Amniotic epithelial cell (primary cell): ENCODE measurements around the gene MRPL48.
"Not testable (repeated sequence)": the region's sequence is repeated elsewhere in the genome, so short reads cannot be mapped to it uniquely, and the experiment has no call there.

ENCODE experiments used
- DNase-seq: peaks from one replicate; pipeline ENCODE4 v3.0.0-alpha.2; 2010; ENCODE audit warnings: low read depth

Gene MRPL48

DNA sequence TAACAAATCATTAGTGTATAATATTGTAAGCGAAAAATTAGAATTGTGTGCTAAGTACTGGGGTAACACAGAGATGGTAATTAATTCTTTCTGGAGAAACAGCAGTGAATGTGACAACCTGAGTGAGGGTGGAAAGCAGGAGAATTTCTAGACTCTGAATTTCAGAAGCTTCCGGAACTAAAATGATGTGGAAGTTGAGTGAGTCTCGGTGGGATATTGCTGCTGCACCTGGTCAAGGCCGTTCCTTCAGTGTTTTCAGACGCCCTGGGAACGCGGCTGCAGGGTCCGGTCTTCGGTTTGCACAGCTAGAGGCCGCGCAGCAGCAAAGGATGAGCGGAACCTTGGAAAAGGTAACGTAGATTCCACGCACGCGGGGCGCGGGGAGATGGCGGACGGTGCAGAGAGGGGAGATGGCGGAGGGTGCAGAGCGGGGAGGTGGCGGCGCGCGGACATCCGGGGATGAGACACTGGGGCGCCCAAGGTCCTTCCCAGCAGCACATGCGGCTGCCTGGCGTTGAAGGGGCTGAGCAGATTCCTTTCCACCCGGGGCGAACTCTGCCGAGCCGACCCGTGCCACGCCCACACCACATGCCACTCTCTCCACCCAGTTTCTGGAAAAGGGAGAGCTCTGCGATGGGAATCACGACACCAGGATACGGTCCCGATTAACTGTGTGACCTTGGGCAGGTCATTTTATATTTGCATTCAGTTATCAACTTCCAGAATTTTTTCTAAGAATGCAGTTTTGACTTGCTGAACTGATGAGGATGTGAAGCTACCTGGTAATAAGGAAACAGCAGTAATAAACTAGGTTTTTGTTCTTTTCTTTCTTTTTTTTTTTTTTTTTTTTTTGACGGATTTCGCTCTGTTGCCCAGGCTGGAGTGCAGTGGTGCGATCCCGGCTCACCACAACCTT is at the start of gene MRPL48:
Gene MRPL48, plus strand, starts transcription at position 232 of the 916 bp plus-strand sequence. Its CDS starts 98 bp downstream, at position 330.
- peak; percentile 90 for DNase-seq

- DNase-seq: no peak
Measured at GRCh38 chr11:73743045-73743444, 44.6 kb upstream of the MRPL48 start.

GRCh38 chr11:73746701-73747100 is 41.0 kb upstream of the MRPL48 start:
- no peak for DNase-seq

GRCh38 chr11:73747762-73748161 is 39.9 kb upstream of the MRPL48 start:
- DNase-seq: no peak

DNA sequence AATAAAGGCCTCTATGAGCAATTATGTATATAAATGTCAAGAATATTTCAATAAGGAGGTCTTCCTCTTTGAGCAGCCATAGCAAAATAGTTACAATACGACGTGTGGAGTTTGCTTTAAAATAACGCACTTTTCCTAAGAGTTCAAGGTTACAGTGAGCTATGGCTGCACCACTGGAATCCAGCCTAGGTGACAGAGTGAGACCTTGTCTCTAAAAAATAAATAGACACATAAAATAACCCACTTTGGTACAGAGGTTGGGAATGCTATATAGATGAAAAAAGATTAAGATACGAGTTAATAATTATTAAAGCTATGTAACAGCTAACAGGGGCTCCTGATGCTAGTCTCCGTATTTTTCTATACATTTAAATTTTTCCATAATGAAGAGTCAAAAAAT is 39.4 kb upstream of the MRPL48 start:
- DNase-seq: no peak

DNA sequence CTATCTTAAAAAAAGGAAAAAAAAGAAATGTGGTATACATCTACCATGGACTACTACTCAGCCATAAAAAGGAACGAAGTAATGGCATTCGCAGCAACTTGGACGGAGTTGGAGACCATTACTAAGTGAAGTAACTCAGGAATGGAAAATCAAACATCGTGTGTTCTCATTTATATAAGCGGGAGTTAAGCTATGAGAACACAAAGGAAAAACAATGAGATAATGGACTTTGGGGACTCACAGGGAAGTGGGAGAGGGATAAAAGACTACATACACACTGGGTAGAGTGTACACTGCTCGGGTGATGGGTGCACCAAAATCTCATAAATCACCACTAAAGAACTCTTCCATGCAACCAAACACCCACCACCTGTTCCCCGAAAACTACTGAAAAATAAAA is 38.6 kb upstream of the MRPL48 start:
- no peak for DNase-seq

DNA sequence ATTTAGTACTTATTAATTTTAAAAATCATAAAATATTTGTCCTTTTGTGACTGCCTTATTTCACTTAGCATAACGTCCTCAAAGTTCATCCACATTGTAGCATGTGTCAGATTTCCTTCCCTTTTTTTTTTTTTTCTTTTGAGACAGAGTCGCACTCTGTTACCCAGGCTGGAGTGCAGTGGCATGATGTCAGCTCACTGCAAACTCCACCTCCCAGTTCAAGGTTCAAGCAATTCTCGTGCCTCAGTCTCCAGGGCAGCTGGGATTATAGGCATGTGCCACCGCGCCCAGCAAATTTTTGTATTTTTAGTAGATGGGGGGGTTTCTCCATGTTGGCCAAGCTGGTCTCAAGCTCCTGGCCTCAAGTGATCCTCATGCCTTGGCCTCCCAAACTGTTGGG is 37.4 kb upstream of the MRPL48 start:
- no peak for DNase-seq

DNA sequence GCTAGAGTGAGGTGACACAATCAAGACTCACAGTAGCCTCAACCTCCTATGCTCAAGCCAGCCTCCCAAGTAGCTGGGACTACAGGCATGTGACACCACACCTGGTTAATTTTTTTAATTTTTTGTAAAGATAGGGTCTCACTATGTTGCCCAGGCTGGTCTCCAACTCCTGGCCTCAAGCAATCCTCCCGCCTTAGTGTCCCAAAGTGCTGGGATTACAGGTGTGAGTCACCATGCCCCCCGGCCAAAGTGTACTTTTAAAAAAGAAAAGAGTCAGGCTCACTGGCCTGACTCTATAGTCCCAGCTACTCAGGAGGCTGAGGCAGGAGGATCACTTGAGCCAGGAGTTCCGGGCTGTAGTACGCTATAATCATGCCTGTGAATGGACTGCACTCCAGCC is 36.8 kb upstream of the MRPL48 start:
- DNase-seq: not testable (repeated sequence)

DNA sequence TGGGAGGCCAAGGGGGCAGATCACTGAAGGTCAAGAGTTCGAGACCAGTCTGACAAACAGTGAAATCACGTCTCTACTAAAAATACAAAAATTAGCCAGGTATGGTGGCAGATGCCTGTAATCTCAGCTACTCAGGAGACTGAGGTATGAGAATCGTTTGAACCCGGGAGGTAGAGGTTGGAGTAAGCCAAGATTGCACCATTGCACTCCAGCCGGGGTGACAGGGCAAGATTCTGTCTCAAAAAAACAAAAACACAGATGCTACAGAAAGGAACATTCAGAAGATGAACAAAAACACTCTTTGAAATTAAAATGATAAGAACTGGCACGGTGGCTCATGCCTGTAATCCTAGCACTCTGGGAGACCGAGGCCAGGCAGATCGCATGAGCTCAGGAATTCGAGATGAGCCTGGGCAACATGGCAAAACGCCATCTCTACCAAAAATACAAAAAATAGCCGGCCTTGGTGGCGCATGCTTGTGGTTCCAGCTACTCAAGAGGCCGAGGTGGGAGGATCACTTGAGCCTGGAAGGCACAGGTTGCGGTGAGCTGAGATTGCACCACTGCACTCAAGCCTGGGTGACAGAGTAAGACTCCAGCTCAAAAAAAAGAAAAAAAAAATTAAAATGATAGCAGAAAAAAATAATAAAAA is 35.3 kb upstream of the MRPL48 start:
- DNase-seq: peak; percentile 88

DNA sequence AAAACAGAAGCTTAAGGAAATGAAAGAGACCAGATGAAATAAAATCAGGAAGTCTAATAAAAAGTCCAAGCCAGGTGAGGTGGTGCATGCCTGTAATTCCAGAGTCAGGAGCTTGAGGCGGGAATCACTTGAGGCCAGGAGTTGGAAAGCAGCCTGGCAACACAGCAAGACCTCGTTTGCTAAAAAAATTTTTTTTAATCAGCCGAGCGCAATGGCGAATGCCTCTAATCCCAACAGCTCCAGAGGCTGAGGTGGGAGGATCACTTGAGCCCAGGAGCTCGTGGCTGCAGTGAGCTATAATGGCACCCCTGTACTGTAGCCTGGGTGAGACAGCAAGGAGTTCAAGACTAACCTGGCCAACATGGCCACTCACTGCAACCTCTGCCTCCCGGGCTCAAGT is 34.8 kb upstream of the MRPL48 start:
- DNase-seq: peak; percentile 21

DNA sequence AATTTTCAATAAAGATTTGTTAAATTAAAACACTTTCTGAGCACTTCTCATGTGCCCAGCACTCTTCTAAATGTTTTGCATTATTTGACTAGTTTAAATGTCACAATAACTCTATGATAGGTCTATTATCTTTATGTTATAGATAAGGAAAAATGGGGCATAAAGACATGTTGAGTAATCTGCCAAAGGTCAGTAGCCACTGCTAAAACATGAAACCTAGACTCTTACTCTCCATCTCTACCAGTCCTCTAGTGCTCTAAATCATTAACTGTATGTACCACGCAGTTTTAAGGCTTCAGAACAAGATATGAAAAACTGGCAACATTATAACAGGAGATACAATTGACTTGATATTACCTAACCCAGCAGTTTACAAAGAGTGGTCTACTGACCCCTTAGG is 33.7 kb upstream of the MRPL48 start:
- DNase-seq: peak; percentile 45

GRCh38 chr11:73755670-73756069 is 32.0 kb upstream of the MRPL48 start:
- no peak for DNase-seq

DNA sequence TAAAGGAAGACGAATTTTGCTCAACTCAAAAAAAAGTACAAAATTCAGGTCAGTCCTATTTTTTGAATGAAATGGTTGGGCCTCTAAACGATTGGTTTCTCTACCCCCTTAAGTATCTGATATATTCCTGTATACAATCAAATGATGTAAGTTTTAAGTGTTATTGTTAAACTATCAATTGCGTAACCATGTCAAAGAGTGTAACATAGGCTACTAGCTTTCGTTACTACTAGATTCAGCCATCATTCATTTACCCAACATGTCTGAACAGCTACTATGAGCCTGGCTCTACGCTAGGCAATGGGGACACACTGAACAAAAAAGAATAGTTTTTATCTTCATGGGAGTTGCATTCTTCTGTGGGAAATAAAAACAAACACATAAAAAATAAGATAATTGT is 30.1 kb upstream of the MRPL48 start:
- DNase-seq: peak; percentile 17

DNA sequence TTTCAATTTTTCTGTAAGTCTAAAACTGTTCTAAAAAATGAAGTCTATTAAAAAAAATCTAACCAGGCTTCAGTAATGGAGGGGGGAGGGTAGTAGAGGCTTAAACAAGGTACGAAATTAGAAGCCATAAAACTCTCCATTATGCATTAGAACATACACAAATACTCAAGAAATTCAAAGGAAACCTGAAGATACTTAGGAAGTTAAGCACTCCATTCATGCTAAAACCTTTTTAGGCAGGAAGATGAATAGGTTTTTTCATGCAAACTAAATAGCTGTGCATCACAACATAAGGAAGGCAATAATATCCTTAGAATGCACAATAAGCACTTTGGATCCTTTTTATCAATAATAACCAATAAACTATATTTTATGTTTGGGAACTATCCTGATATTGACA is 29.2 kb upstream of the MRPL48 start:
- no peak for DNase-seq

DNA sequence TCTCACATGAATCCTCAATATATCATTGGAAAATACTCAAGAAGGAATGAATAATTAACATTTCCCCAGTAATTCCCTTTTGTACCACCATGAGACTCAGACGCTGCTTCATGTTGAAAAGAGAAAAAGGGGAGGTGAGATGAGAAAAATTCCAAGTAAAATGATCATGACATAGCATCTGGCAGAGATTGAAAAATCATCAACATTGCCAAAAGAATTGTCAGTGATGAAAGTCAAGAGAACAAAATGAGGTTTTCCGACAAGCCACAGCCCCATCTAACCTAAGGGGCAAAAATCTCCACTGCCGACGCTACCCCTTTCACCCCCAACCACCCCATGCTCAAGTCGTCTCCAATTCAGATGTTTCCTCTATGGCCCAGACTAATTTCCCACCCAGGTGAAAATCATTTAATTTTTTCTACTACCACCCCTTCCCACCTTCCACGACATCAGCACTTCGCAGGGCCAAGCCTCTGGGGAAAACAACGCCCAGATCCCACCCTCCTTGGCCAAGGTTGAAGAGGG is 28.0 kb upstream of the MRPL48 start:
- DNase-seq: peak; percentile 21

DNA sequence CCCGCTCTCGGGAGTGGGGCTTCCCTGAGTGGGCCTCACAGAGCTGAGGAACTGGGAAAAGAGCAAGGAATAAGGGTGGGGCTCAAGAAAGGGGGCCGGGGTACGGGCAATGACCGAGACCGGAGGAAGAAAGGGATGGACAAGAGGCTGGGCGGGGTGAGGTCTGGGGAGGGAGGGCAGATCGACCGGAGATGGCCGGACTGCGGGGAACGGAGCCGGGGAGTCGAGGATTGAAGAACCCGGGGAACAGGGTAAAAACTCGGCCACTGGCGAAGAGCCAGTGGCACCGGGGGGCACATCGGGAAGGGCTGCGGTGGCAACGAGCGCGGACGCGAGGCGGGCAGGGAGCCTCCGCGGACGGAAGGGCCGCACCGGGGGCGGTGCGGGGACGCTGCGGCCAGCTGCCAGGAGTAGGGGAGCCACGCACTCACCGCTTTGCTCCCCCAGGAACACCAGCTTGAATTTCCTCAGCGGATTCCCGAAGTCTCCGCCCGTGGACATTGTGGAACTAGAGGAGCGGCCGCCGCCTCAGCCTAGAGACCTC is 27.5 kb upstream of the MRPL48 start:
- DNase-seq: peak; percentile 46

- peak; percentile 99 for DNase-seq
Measured at GRCh38 chr11:73760679-73761402, 26.8 kb upstream of the MRPL48 start, which contains the start of gene RAB6A. Gene RAB6A (minus strand): TSS chr11:73761074. CDS start chr11:73760635, 439 bp downstream.

- peak; percentile 7 for DNase-seq
Measured at GRCh38 chr11:73761403-73761945, 26.2 kb upstream of the MRPL48 start.

GRCh38 chr11:73762732-73763131 is 24.9 kb upstream of the MRPL48 start:
- DNase-seq: no peak

GRCh38 chr11:73766763-73767162 is 20.9 kb upstream of the MRPL48 start:
- no peak for DNase-seq

DNA sequence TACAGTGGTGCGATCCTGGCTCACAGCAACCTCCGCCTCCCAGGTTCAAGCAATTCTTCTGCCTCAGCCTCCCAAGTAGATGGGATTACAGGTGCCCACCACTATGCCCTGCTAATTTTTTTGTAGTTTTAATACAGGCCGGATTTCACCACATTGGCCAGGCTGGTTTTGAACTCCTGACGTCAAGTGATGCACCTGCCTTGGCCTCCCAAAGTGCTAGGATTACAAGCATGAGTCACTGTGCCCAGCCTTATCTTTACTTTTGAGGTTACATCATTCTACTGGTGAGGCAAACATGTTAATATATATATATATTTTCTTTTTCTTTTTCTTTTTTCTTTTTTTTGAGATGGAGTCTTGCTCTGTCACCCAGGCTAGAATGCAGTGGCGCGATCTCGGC is 16.9 kb upstream of the MRPL48 start:
- peak; percentile 24 for DNase-seq
